DOHH2 (cell line): ENCODE data around the gene IQSEC2.
A peak's percentile ranks its signal among the peaks of the same experiment; 100 is the strongest.

Experiments
- H3F3A ChIP-seq: fragments of 200-600 bp; sonication (generic), shearing (Covaris generic); 2 replicates; pipeline ENCODE4 v1.6.0; 2016; ENCODE audit warnings: antibody characterized with exemption, mild to moderate bottlenecking; ENCODE audit not compliant: control insufficient read depth, insufficient read depth
- H3K27ac ChIP-seq: fragments of 200-600 bp; sonication (generic); 2 replicates; pipeline ENCODE4 v1.5.1; 2014; ENCODE audit warnings: low read depth, mild to moderate bottlenecking, low read length, moderate library complexity
- H3K27me3 ChIP-seq: fragments of 200-600 bp; sonication (generic); 2 replicates; pipeline ENCODE4 v1.6.1; 2014; ENCODE audit warnings: mild to moderate bottlenecking, low read length, mixed read lengths; ENCODE audit not compliant: control insufficient read depth
- H3K36me3 ChIP-seq: fragments of 200-600 bp; sonication (generic); 2 replicates; pipeline ENCODE4 v1.6.1; 2014; ENCODE audit warnings: mild to moderate bottlenecking, low read length, moderate library complexity, mixed read lengths; ENCODE audit not compliant: control insufficient read depth
- H3K4me1 ChIP-seq: fragments of 200-600 bp; sonication (generic); 2 replicates; pipeline ENCODE4 v1.6.1; 2014; ENCODE audit warnings: mild to moderate bottlenecking, low read length, mixed read lengths; ENCODE audit not compliant: control insufficient read depth
- H3K4me2 ChIP-seq: fragments of 200-600 bp; sonication (generic); 2 replicates; pipeline ENCODE4 v1.6.0; 2014; ENCODE audit warnings: mild to moderate bottlenecking, low read length, moderate library complexity
- H3K4me3 ChIP-seq: fragments of 200-600 bp; sonication (generic); 2 replicates; pipeline ENCODE4 v1.5.1; 2014; ENCODE audit warnings: mild to moderate bottlenecking, low read length, mixed read lengths
- H3K79me2 ChIP-seq: fragments of 200-600 bp; sonication (generic); 2 replicates; pipeline ENCODE4 v1.6.1; 2014; ENCODE audit warnings: mild to moderate bottlenecking, low read length, mixed read lengths; ENCODE audit not compliant: control insufficient read depth
- H3K9me2 ChIP-seq: fragments of 200-600 bp; sonication (generic); replicated peaks from 2 replicates; pipeline ENCODE4 v1.6.1; 2014; ENCODE audit warnings: mild to moderate bottlenecking, low read length, mixed read lengths; ENCODE audit not compliant: control insufficient read depth
- H3K9me3 ChIP-seq: fragments of 200-600 bp; sonication (generic); 2 replicates; pipeline ENCODE4 v1.6.1; 2014; ENCODE audit warnings: antibody characterized with exemption, low read length, mixed read lengths; ENCODE audit not compliant: control insufficient read depth, insufficient read depth
- H4K20me1 ChIP-seq: fragments of 200-600 bp; sonication (generic); 2 replicates; pipeline ENCODE4 v1.6.0; 2014; ENCODE audit warnings: low read depth, mild to moderate bottlenecking, antibody characterized with exemption, low read length, moderate library complexity; ENCODE audit not compliant: control insufficient read depth, insufficient read depth
- CTCF ChIP-seq: fragments of 200-600 bp; sonication (generic); IDR thresholded peaks from one replicate; pipeline ENCODE4 v1.5.1; 2014; ENCODE audit warnings: antibody characterized with exemption, mild to moderate bottlenecking, low read depth, low read length; ENCODE audit not compliant: poor library complexity, severe bottlenecking
- EZH2phosphoT487 ChIP-seq: fragments of 200-600 bp; sonication (generic); IDR thresholded peaks from 2 replicates; pipeline ENCODE4 v1.6.1; 2017; ENCODE audit warnings: borderline replicate concordance, mild to moderate bottlenecking, antibody characterized with exemption, low read length, moderate library complexity, mixed read lengths

The IQSEC2 gene

GRCh38 chrX:53319614-53320542, 38.5 kb upstream of the IQSEC2 start:
- Histone ChIP-seq H4K20me1 (no peaks in the 10 kb centered on the region), H3F3A (no peaks in the 10 kb centered on the region), H3K4me2 (no peak overlapping the region), H3K27ac (no peak overlapping the region), H3K27me3 (peaks cover 48% of the 10 kb centered on the region), H3K9me2 (no peaks in the 10 kb centered on the region), H3K4me1 (no peaks in the 10 kb centered on the region), H3K4me3 (no peak overlapping the region), H3K36me3 (no peaks in the 10 kb centered on the region), H3K79me2 (no peaks in the 10 kb centered on the region), H3K9me3 (no peaks in the 10 kb centered on the region)
- TF ChIP-seq EZH2phosphoT487 (peak; percentile 33; the same call in 1 of the 2 replicates), CTCF (no peak)

- Histone ChIP-seq H3K4me3 (no peak overlapping the region), H3K9me3 (no peaks in the 10 kb centered on the region), H3K36me3 (no peaks in the 10 kb centered on the region), H3K4me2 (no peak overlapping the region), H3F3A (no peaks in the 10 kb centered on the region), H4K20me1 (no peaks in the 10 kb centered on the region), H3K27ac (no peak overlapping the region), H3K79me2 (no peaks in the 10 kb centered on the region), H3K9me2 (no peaks in the 10 kb centered on the region), H3K27me3 (peaks cover 46% of the 10 kb centered on the region), H3K4me1 (no peaks in the 10 kb centered on the region)
- TF ChIP-seq CTCF (no peak), EZH2phosphoT487 (no peak)
These were observed 37.5 kb upstream of the IQSEC2 start for GRCh38 chrX:53318766-53319353.

- H3K36me3 ChIP-seq, result no peaks in the 10 kb centered on the region
- H3K9me3 ChIP-seq, result no peaks in the 10 kb centered on the region
- H3K79me2 ChIP-seq, result no peaks in the 10 kb centered on the region
- H3K27me3 ChIP-seq, result peaks cover 45% of the 10 kb centered on the region
- peaks cover 7% of the 10 kb centered on the region for H3K4me1 ChIP-seq
- no peaks in the 10 kb centered on the region for H3K9me2 ChIP-seq
- no peak overlapping the region for H3K27ac ChIP-seq
- TF ChIP-seq EZH2phosphoT487, result no peak
- peak; percentile 68 for TF ChIP-seq CTCF
- no peaks in the 10 kb centered on the region for H4K20me1 ChIP-seq
- H3K4me3 ChIP-seq, result no peak overlapping the region
- H3F3A ChIP-seq, result no peaks in the 10 kb centered on the region
- no peak overlapping the region for H3K4me2 ChIP-seq
These were observed 36.1 kb upstream of the IQSEC2 start for GRCh38 chrX:53317365-53318069.
